Nephron progenitor cell (in vitro differentiated cells): ENCODE data around the gene DDX24.
"Not testable (repeated sequence)": the region's sequence is repeated elsewhere in the genome, so short reads cannot be mapped to it uniquely, and the experiment has no call there.

Experiments
- DNase-seq: peaks from one replicate; pipeline ENCODE4 v3.0.0; 2021
- H3K27ac Mint-ChIP-seq: 2 replicates; pipeline ENCODE4 v1.8.0; 2021; ENCODE audit warnings: mild to moderate bottlenecking, moderate library complexity, mixed read lengths
- H3K27me3 Mint-ChIP-seq: 2 replicates; pipeline ENCODE4 v1.8.0; 2021; ENCODE audit warnings: mild to moderate bottlenecking, low read depth, mixed read lengths; ENCODE audit not compliant: poor library complexity
- H3K36me3 Mint-ChIP-seq: 2 replicates; pipeline ENCODE4 v1.8.0; 2021; ENCODE audit warnings: low read depth, mixed read lengths
- H3K4me1 Mint-ChIP-seq: 2 replicates; pipeline ENCODE4 v1.8.0; 2021; ENCODE audit warnings: mixed read lengths
- H3K4me3 Mint-ChIP-seq: 2 replicates; pipeline ENCODE4 v1.8.0; 2021; ENCODE audit warnings: mild to moderate bottlenecking, moderate library complexity, mixed read lengths
- H3K9me3 Mint-ChIP-seq: 2 replicates; pipeline ENCODE4 v1.8.0; 2021; ENCODE audit warnings: mild to moderate bottlenecking, moderate library complexity, mixed read lengths
- TF ChIP-seq, protein P1 (sequence below): fragments of 200-600 bp; sonication (generic); IDR thresholded peaks from 2 replicates; pipeline ENCODE4 v1.5.0; 2021; ENCODE audit warnings: antibody characterized with exemption

Gene DDX24

DNA sequence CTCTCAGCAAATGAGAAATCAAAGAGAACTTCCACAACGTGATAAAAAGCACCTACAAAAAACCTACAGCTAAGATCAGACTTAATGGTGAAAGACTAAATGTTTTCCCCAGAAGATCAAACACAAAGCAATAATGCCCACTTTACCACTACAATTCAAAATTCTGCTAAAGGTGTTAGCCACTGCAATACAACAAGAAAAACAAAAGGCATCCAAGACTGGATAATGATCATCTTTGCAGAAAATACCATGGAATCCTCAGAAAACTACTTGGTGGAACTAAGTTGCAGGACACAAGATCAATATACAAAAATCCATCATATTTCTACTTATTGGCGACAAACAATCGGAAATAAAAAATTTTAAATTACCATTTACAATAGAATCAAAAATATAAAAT lies 6.5 kb downstream of the DDX24 start:
- DNase-seq = no peak
- H3K9me3 Mint-ChIP-seq = peaks cover 90% of the 10 kb centered on the region

DNA sequence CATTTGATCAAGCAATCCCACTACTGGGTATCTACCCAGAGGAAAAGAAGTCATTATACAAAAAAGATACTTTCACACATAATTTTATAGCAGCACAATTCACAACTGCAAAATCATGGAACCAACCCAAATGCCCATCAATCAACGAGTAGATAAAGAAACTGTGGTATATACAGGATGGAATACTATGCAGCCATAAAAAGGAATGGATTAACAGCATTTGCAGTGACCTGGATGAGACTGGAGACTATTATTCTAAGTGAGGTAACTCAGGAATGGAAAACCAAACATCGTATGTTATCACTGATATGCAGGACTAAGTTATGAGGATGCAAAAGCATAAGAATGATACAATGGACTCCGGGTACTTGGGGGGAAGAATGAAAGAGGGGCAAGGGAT lies 8.9 kb downstream of the DDX24 start:
- Mint-ChIP-seq H3K36me3 (peaks cover 98% of the 10 kb centered on the region), H3K9me3 (peaks cover 97% of the 10 kb centered on the region)
- H3K4me1 Mint-ChIP-seq, H3K4me3 Mint-ChIP-seq, DNase-seq, H3K27ac Mint-ChIP-seq, H3K27me3 Mint-ChIP-seq: not testable (repeated sequence)

More for the DNA sequence above, 6.5 kb downstream of the DDX24 start:
- Mint-ChIP-seq H3K27me3 (no peaks in the 10 kb centered on the region), H3K27ac (peak overlapping the region; percentile 4), H3K36me3 (peaks cover 98% of the 10 kb centered on the region), H3K4me3 (no peak overlapping the region), H3K4me1 (peaks cover 21% of the 10 kb centered on the region)
- TF ChIP-seq, protein P1, sequence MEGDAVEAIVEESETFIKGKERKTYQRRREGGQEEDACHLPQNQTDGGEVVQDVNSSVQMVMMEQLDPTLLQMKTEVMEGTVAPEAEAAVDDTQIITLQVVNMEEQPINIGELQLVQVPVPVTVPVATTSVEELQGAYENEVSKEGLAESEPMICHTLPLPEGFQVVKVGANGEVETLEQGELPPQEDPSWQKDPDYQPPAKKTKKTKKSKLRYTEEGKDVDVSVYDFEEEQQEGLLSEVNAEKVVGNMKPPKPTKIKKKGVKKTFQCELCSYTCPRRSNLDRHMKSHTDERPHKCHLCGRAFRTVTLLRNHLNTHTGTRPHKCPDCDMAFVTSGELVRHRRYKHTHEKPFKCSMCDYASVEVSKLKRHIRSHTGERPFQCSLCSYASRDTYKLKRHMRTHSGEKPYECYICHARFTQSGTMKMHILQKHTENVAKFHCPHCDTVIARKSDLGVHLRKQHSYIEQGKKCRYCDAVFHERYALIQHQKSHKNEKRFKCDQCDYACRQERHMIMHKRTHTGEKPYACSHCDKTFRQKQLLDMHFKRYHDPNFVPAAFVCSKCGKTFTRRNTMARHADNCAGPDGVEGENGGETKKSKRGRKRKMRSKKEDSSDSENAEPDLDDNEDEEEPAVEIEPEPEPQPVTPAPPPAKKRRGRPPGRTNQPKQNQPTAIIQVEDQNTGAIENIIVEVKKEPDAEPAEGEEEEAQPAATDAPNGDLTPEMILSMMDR = no peak

DNA sequence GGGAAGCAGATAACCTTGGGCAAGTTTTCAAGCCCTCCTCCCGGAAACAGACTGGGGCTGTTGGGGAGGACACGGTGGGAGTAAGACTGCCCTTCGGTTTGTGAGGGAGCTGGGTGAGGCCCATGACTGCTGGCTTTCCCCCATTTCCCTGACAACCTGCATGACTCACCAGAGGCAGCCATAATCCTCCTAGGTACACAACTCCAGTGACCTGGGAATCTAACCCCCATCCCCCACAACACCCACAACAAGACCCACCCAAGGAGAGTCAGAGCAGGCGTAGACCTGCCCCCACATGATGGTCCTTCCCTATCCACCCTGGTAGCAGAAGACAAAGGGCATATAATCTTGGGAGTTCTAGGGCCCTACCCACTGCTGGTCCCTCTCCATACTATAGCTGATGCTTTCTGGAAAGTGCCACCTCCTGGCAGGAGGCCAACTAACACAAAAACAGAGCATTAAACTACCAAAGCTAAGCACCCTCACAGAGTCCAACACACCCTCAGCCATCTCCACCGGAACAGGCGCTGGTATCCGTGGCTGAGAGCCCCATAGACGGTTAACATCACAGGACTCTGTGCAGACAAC lies 14.8 kb downstream of the DDX24 start:
- Mint-ChIP-seq H3K4me3 (no peak overlapping the region), H3K27ac (peak overlapping the region; percentile 55), H3K27me3 (no peaks in the 10 kb centered on the region), H3K36me3 (peaks cover 88% of the 10 kb centered on the region), H3K4me1 (peaks cover 18% of the 10 kb centered on the region), H3K9me3 (peaks cover 48% of the 10 kb centered on the region)
- TF ChIP-seq, protein P1 = no peak
- no peak for DNase-seq

DNA sequence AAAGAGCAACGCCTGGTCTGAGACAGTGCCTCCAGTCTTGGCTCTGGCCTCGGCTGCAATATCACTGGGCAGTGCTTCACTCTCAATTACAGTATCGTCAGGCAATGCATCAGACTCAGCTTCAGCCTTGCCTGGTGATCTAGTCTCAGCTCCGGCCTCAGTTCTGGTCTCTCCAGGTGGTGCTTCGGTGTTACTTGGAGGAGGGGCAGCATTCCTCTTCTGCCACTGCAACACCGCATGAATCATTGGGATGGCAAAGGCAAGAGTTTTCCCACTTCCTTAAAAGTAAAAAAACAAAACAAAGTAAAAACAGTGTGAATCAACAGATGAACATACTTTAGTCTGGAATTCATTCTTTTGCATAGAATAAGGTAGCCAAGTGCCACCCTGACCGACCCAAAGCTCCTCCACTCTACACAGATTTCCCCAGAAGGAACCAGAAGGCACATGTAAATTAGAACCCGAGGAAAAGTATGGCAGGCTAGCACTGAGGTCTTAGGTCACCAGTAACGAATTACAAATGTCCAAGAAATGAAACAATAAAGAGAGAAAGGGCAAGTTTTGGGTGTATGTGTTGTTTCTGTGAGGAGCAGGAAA lies 18.6 kb downstream of the DDX24 start:
- no peaks in the 10 kb centered on the region for H3K27me3 Mint-ChIP-seq
- H3K36me3 Mint-ChIP-seq = peaks cover 78% of the 10 kb centered on the region
- TF ChIP-seq, protein P1 = no peak
- H3K4me1 Mint-ChIP-seq = peaks cover 18% of the 10 kb centered on the region
- no peak overlapping the region for H3K27ac Mint-ChIP-seq
- peaks cover 11% of the 10 kb centered on the region for H3K9me3 Mint-ChIP-seq
- H3K4me3 Mint-ChIP-seq = no peak overlapping the region
- no peak for DNase-seq

DNA sequence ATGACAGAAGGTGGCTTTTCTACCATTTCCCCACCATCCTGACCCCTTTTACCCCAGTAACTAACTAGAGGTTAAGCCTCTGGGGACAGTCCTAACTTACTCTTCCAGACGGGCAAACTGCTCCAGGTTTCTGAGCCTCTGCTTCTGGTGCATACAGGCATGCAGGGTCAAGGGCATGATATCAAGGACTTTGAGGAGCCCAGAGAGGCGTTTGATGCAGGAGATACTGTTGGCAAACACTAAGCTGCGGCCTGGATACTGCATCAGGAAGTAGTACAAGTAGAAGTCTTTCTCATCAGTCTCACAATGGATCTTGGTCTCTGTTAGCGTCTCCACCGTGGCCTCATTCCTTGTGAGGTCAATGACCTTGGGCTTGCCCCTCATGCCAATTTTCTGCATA lies 21.0 kb downstream of the DDX24 start:
- peaks cover 7% of the 10 kb centered on the region for H3K4me1 Mint-ChIP-seq
- H3K9me3 Mint-ChIP-seq = no peaks in the 10 kb centered on the region
- no peak overlapping the region for H3K27ac Mint-ChIP-seq
- TF ChIP-seq, protein P1 = no peak
- DNase-seq = no peak
- peaks cover 74% of the 10 kb centered on the region for H3K36me3 Mint-ChIP-seq
- H3K27me3 Mint-ChIP-seq = no peaks in the 10 kb centered on the region
- no peak overlapping the region for H3K4me3 Mint-ChIP-seq

DNA sequence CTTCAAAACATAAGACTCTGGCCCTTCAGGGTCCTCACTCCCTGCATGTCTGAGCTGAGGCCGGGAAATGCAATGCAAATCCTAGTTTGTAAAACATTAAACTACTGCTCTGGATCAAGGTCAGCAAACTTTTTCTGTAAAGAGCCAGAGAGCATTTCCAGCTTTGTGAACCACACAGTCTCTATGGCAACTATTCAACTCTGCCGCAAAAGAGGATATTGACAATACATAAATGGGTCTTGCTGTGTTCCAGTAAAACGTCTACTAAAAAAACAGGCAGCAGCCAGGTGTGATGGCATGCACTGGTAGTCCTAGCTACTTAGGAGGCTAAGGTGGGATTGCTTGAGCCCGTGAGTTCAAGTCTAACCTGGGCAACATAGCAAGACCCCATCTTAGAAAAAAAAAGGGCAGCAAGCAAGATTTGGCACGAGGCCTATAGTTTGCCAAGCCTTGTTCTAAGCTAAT lies 22.3 kb downstream of the DDX24 start:
- Mint-ChIP-seq H3K27me3 (peaks cover 3% of the 10 kb centered on the region), H3K36me3 (peaks cover 80% of the 10 kb centered on the region), H3K4me3 (no peak overlapping the region), H3K4me1 (peaks cover 7% of the 10 kb centered on the region), H3K9me3 (no peaks in the 10 kb centered on the region), H3K27ac (no peak overlapping the region)
- TF ChIP-seq, protein P1 = no peak
- DNase-seq = no peak
